Fibroblast of lung (primary cell): ENCODE results near the gene NAIF1. TPM values are rescaled to one million over a fixed set of nuclear protein-coding genes. Genes with fewer than 3 reads are reported as not detected.

ENCODE experiments used
- DNase-seq, 2 donors: peaks; one replicate each; pipeline versions ENCODE4 v3.0.0 to v3.0.0-alpha.2; 2010; ENCODE audit warnings: low read depth in 2 of 2
- H2AFZ ChIP-seq: 2 replicates; pipeline ENCODE4 v1.5.1; 2012; ENCODE audit warnings: low read length, control low read depth, inconsistent platforms
- H3K27ac ChIP-seq: 2 replicates; pipeline ENCODE4 v1.5.1; 2011; ENCODE audit warnings: low read length, control low read depth; ENCODE audit not compliant: insufficient read depth
- H3K27me3 ChIP-seq: 2 replicates; pipeline ENCODE4 v1.5.1; 2011; ENCODE audit warnings: mild to moderate bottlenecking, low read length; ENCODE audit not compliant: control insufficient read depth, insufficient read depth
- H3K36me3 ChIP-seq: 2 replicates; pipeline ENCODE4 v1.5.1; 2011; ENCODE audit warnings: low read length; ENCODE audit not compliant: control insufficient read depth, insufficient read depth
- H3K4me1 ChIP-seq: 2 replicates; pipeline ENCODE4 v1.5.1; 2011; ENCODE audit warnings: low read length; ENCODE audit not compliant: control insufficient read depth, insufficient read depth; ENCODE audit errors: extremely low read depth
- H3K4me2 ChIP-seq: 2 replicates; pipeline ENCODE4 v1.5.1; 2011; ENCODE audit warnings: low read length, control low read depth; ENCODE audit not compliant: insufficient read depth; ENCODE audit errors: extremely low read depth
- H3K4me3 ChIP-seq, 4 experiments: fragments of 200-600 bp in 1 of 4; sonication (generic) in 1 of 4; replicated peaks in 1 of 4; 2 replicates each; pipeline ENCODE4 v1.5.1; 2011 to 2016; ENCODE audit warnings: low read length in 4 of 4, low read depth in 3 of 4, mild to moderate bottlenecking in 3 of 4, control low read depth in 2 of 4, inconsistent platforms in 1 of 4, mixed read lengths in 1 of 4; ENCODE audit not compliant: insufficient read depth in 1 of 4; ENCODE audit errors: control extremely low read depth in 1 of 4
- H3K79me2 ChIP-seq: 2 replicates; pipeline ENCODE4 v1.5.1; 2012; ENCODE audit warnings: mild to moderate bottlenecking, low read length, inconsistent platforms; ENCODE audit not compliant: control insufficient read depth, insufficient read depth
- H3K9ac ChIP-seq: 2 replicates; pipeline ENCODE4 v1.5.1; 2011; ENCODE audit warnings: mild to moderate bottlenecking, low read length, control low read depth; ENCODE audit not compliant: insufficient read depth
- H3K9me3 ChIP-seq: 2 replicates; pipeline ENCODE4 v1.5.1; 2012; ENCODE audit warnings: low read depth, low read length; ENCODE audit not compliant: control insufficient read depth, insufficient read depth
- H4K20me1 ChIP-seq: 2 replicates; pipeline ENCODE4 v1.5.1; 2011; ENCODE audit warnings: low read length; ENCODE audit not compliant: control insufficient read depth, insufficient read depth; ENCODE audit errors: extremely low read depth
- CTCF ChIP-seq, 2 donors: IDR thresholded peaks in 1 of 2; conservative IDR thresholded peaks in 1 of 2; 1 replicate in 1 of 2; 2 replicates in 1 of 2; pipeline ENCODE4 v1.5.1; 2011 to 2012; ENCODE audit warnings: low read length in 2 of 2, control low read depth in 1 of 2, inconsistent platforms in 1 of 2, low read depth in 1 of 2, mild to moderate bottlenecking in 1 of 2
- EZH2 ChIP-seq: IDR thresholded peaks from 2 replicates; pipeline ENCODE4 v1.5.1; 2012; ENCODE audit warnings: low read length, control low read depth, mild to moderate bottlenecking; ENCODE audit errors: missing control alignments
- polyA plus RNA-seq, 2 donors: library from polyadenylated mRNA; depleted of rRNA in 1 of 2; stranded (reverse) in 1 of 2; unstranded in 1 of 2; fragments of >200 nt; gene quantifications; 2 replicates each; pipeline ENCODE4 v1.2.1, GENCODE V29; 2011 to 2012; ENCODE audit warnings: missing spikeins in 1 of 2
- total RNA-seq: library from RNA; depleted of rRNA; stranded (reverse); fragments of >200 nt; gene quantifications from 2 replicates; pipeline ENCODE4 v1.2.1, GENCODE V29; 2014

Gene NAIF1
- total and polyA plus RNA-seq, 2 donors (not counting 1 experiment from before 2014, with no cell fraction given), result 5.5 to 13.2 TPM

DNA sequence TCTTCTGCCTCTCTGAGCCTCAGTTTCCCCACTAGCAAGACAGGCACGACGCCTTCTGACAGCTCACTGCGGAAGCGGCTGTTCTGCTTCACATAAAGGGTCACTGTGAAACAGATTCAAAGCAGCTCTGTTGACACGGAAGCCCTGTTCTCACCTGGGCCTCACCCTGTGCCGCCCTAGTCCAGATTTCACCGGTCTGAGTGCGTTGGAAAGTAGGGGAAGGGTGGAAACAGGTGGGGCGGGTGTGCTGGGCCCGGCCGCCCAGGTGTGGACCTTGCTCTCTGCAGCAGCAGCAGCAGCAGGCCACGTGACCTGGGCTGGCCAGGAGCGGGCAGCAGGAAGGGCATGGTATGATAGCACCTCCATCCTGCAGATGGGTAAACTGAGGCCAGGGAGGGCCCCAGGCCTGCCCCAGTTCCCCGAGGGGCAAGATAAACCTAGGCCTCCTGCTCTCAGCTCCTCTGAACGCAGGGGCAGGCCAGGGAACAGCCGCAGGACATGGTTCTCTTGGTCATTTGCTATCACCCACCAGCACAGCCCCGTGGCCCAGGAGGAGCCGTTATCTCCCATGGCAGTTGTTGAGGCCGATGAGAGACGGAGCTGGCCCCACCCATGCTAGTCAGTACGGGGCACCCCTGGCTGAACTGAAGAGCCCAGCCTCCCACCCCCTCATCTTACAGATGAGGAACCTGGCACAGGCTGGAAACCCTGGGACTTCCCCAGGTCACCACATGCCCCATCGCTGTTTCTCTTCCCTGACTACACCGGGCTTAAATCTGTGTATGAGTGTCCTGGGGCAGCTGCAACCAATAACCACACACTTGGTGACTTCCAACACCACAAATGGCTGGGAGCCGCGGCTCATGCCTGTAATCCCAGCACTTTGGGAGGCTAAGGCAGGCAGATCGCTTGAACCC, 48.3 kb upstream of the NAIF1 start:
- no peak for DNase-seq
- H3K9ac ChIP-seq, result no peak overlapping the region
- TF ChIP-seq CTCF (conservative IDR thresholded peaks at IDR 0.05 in 1 of 2, IDR thresholded peaks at IDR 0.05 in 1 of 2; ENCODE audit: low read depth in 1 of 2, low read length in 2 of 2) (no peak), EZH2 (no peak)
- no peaks in the 10 kb centered on the region for H3K79me2 ChIP-seq
- H3K4me1 ChIP-seq, result peaks cover 4% of the 10 kb centered on the region
- no peak overlapping the region for H3K4me3 ChIP-seq
- H3K27ac ChIP-seq, result no peak overlapping the region
- H3K9me3 ChIP-seq, result no peaks in the 10 kb centered on the region
- no peaks in the 10 kb centered on the region for H3K27me3 ChIP-seq
- no peak overlapping the region for H2AFZ ChIP-seq
- no peak overlapping the region for H3K4me2 ChIP-seq
- no peaks in the 10 kb centered on the region for H4K20me1 ChIP-seq
- H3K36me3 ChIP-seq, result no peaks in the 10 kb centered on the region

GRCh38 chr9:128114326-128115186, 47.4 kb upstream of the NAIF1 start:
- Histone ChIP-seq H3K4me2 (no peak overlapping the region), H3K79me2 (no peaks in the 10 kb centered on the region), H3K9me3 (no peaks in the 10 kb centered on the region), H3K4me3 (no peak overlapping the region), H3K4me1 (peaks cover 4% of the 10 kb centered on the region), H3K27me3 (no peaks in the 10 kb centered on the region), H3K36me3 (no peaks in the 10 kb centered on the region), H3K9ac (no peak overlapping the region), H3K27ac (no peak overlapping the region), H4K20me1 (no peaks in the 10 kb centered on the region), H2AFZ (no peak overlapping the region)
- no peak for DNase-seq
- no peak for TF ChIP-seq EZH2
- TF ChIP-seq CTCF (conservative IDR thresholded peaks at IDR 0.05 in 1 of 2, IDR thresholded peaks at IDR 0.05 in 1 of 2; ENCODE audit: low read depth in 1 of 2, low read length in 2 of 2), result no peak
